HK-2 (cell line): ENCODE measurements around the gene SNURF.
"Not testable (repeated sequence)": the region's sequence is repeated elsewhere in the genome, so short reads cannot be mapped to it uniquely, and the experiment has no call there.

Experiments
- DNase-seq: peaks from one replicate; pipeline ENCODE4 v3.0.0-alpha.2; 2018; ENCODE audit not compliant: unreplicated experiment

The SNURF gene, protein sequence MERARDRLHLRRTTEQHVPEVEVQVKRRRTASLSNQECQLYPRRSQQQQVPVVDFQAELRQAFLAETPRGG

DNA sequence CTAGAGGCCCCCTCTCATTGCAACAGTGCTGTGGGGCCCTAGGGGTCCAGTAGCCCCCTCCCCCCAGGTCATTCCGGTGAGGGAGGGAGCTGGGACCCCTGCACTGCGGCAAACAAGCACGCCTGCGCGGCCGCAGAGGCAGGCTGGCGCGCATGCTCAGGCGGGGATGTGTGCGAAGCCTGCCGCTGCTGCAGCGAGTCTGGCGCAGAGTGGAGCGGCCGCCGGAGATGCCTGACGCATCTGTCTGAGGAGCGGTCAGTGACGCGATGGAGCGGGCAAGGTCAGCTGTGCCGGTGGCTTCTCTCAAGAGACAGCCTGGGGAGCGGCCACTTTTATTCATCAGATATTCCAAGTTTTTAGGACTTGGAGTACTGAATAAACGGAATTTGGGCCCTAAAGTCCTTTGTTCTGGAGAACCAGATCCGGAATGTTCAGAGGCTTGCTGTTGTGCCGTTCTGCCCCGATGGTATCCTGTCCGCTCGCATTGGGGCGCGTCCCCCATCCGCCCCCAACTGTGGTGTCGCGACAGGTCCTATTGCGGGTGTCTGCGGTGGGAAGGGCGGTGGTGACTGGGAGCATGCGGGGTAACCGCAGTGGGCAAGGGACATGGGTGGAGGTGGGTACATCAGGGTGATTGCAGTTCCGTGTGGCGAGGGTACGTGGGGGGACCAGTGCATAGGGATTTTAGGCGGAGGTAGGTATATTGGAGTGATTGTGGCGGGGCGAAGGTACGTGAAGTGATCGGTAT, at the start of gene SNURF, which contains the start of gene SNRPN:
Gene SNURF, plus strand, starts transcription at position 205 of the 748 bp plus-strand sequence. Its CDS starts 62 bp downstream, at position 267.
Gene SNRPN, plus strand, starts transcription at position 205 of the 748 bp plus-strand sequence. CDS start 19,467 bp downstream, outside the sequence.
- DNase-seq: peak; percentile 49

DNA sequence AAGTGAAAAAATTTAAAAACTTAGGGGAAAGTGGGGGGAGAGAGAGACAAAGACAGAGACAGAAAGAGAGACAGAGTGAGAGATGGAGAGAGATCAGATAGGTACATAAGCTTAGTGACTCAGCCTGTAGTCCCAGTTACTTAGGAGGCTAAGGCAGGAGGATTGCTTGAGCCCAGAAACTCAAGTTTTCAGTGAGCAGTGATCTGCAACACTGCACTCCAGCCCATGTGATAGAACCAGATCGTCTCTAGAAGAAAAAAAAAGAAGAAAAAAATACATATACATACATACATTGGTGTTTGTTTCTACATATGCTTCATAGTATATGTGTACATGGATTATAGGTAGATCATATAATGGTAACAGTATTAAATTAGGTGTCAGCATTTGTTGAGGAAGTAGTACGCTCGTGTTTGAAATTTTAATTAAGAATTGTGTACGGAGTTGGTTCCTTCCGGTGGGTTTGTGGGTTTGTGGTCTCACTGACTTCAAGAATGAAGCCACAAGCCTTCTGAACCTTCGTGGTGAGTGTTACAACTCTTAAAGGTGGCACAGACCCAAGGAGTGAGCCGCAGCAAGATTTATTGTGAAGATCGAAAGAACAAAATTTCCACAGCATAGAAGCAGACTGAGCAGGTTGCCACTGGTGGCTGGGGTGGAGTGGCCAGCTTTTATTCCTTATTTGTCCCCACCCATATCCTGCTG, 38.3 kb upstream of the SNURF start:
- no peak for DNase-seq

DNA sequence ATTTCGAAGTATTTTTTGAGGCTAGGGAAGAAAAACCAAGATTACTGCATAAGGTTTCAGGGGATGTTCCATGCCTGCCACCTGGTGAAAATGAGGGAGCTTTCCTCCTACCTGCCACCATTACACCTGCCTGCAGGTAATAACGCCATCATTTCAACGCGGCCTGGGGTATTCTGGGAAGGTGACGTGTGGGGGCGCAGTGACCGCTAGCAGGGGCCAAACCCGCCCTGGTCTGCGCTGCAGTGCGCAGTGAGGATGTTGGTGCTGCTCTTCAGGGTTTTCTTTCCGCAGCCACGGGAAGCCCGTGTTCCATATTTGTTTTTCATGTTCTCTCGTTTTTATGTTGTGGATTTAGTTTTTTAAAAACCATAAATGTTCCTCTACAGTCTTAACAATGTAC, 37.4 kb upstream of the SNURF start:
- DNase-seq: no peak

DNA sequence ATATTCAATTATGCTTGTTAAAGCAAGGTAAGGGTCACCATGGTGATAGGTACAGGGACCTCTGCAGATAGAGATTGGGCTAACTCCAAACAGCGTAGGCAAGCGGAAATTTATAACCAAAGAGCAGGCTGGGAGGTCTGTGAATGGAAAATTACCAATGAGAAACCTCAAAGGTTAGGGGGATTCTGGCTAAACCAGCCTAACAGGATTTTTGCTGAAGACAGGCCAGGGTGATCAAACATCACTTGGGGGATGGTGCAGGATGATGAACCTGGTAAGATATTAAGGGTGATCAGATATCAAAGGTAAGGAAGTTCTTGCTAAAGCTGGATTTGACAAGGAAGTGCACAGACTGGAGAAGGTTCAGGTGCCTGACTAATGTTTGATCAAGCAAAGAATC, 35.3 kb upstream of the SNURF start:
- DNase-seq: no peak

DNA sequence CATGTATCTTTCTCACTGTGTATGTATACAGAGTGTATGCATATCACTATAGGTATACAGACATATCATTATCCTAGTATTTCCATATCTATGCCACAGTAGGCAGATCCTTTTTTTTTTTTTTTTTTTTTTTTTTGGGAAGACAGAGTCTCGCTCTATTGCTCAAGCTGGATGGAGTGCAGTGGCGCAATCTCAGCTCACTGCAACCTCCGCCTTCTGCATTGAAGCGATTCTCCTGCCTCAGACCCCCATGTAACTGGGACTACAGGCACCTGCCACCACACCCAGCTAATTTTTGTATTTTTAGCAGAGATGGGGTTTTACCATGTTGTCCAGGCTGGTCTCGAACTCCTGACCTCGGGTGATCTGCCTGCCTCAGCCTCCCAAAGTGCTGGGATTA, 32.0 kb upstream of the SNURF start:
- not testable (repeated sequence) for DNase-seq

DNA sequence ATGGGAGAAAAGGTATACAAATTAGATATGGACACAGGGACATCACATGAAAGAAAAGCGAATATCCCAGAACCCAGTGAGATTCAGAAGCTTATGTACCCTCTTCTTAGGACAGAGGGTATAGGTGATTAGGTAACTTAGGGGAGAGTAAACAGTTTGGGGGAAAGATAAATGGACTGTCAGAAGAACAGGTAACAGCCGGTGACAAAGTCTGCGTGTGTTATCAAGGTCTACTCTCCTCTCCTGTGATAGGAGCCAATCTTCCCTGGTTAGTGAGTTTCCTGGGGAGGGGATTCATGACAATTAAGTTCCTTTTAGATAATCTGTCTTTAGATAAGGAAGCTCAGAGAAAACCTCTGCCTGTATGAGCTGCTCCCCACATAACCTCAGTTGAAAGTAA, 30.6 kb upstream of the SNURF start:
- no peak for DNase-seq

DNA sequence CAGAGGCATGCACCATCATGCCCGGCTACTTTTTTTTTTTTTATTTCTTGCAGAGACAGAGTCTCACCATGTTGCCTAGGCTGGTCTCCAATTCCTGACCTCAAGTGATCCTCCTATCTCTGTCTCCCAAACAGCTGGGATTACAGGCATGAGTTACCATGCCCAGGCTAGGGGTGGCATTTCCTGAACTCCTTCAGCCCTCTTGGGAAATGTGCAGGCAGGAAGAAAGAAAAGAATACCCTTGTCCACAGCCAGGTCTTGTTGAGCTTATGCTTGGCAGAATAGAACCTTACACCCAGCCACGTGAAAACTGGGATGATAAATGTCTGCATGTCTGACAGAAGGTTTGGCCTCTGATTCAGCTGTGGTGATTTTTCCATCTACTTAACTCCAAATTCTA, 30.2 kb upstream of the SNURF start:
- DNase-seq: no peak

DNA sequence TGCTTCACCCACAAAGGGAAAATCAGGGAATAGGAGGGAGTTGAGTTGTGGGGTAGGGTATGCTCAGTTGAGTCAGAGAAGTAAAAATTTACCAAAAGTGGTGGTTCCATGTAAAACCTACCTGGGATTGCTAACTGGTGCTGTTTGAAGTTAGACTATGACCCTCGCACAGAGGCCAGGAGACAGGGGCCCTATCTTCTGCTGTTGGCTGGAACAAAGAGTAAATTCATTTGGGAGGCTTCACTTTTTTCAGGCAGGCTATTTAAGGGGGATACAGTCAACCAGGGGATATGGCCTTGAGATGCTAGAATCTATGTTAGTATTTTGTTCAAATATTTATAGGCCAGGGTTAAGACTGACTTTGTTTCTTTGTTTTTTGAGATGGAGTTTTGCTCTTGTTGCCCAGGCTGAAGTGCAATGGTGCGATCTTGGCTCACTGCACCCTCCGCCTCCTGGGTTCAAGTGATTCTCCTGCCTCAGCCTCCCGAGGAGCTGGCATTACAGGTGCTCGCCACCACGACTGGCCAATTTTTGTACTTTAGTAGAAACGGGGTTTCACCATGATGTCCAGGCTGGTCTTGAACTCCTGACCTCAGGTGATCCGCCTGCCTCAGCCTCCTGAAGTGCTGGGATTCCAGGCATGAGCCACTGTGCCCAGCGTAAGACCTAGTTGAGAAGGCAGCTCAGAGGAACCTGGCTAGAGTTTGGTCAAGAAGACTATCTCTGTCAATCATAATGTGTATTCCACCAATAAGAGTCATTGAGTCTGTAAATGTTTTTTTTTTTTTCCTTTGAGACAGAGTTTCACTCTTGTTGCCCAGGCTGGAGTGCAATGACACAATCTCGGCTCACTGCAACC, 22.7 kb upstream of the SNURF start:
- DNase-seq: not testable (repeated sequence)

DNA sequence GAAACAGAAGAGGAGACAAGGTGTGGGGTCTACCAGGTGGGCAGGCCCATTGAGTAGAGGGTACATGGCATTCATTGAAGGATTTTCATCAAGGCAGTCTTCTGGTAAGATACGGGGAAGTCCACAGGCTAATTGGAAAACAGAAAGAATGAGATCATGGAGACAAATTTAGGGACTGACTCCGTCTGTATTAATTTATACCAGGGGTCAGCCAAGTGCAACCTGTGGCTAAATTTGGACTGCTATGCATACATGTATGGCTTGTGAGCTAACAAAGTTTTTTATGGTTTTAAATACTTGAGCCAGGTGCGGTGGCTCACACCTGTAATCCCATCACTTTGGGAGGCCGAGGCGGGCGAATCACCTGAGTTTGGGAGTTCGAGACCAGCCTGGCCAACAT, 21.1 kb upstream of the SNURF start:
- DNase-seq: no peak

DNA sequence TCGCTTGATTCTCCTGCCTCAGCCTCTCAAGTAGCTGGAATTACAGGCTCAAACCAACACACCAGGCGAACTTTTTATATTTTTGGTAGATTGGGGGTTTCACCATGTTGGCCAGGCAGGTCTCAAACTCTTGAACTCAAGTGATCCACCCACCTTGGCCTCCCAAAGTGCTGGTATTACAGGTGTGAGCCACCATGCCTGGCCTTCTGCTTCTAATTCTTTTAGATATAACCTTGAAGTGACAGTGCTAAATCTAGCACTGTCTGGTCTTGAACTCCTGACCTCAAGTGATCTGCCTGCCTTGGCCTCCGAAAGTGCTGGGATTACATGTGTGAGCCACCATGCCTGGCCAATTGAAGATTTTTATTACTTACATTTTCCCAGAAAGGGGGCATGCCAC, 16.6 kb upstream of the SNURF start:
- DNase-seq: not testable (repeated sequence)

DNA sequence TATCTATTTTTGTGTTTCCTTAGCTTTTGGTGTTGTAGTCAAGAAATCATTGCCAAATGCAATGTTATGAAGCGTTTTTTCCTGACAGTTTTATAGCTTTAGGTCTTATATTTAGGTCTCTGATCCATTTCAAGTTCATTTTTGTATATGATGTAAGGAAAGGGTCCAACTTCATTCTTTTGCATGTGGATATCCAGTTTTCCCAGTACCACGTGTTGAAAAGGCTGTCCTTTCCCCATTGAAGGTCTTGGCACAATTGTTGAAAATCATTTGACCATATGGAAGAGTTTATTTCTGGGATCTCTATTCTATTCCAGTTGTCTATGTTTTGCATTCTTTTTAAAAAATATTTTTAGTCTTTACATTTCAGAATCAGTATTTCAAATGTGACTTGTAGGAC, 14.6 kb upstream of the SNURF start:
- no peak for DNase-seq

DNA sequence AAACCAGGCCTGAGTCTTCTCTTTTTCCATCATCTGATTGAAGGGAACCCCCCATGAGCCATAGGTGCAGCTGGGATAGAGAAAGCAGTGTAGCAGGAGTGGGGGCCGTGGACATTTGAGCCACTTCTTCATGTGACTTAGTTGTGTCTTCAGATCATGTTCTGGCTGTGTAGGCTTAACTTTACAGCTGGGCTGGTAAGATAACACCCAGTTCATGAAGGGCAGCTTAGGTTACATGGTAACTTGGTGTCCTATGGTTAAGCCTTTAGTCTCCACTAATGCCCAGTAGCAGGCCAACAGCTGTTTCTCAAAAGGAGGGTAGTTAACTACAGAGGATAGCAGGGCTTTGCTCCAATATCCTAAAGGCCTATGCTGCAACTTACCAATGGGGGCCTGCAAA, 11.4 kb upstream of the SNURF start:
- DNase-seq: no peak

DNA sequence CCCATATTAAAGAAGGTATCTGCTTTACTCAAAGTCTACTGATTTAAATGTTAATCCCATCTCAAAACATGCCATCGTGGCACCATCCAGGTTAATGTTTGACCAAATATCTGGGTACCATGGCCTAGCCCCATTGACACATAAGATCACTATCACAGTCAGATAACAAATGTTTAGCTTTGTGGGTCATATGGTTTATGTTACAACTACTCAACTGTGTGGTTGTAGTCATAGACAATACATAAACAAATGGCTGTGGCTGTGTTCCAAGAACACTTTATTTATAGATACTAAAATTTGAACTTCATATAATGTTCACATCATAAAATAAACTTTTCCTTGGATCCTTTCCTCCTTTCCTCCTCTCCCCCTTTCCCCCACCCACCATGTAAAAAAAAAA, 9.8 kb upstream of the SNURF start:
- DNase-seq: no peak

DNA sequence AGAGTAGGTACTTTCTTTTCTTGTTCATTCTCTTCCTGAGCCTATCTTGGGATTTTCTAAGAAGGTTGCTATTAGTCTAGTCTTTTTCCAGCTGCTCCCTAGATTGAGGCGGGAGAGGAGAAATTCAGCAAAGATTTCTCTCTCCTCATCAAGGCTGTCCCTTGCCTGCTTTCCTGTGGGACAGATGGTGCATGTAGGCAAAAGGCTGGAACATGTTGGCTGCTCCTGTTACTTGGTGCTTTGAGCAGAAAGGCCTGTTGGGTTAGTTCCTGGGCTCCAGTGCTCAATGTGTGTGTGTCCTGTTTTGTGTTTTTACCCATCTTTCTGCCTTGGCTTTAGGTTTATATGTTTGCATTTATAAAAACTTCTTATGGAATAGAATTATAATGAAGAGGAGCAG, 9.1 kb upstream of the SNURF start:
- DNase-seq: no peak

DNA sequence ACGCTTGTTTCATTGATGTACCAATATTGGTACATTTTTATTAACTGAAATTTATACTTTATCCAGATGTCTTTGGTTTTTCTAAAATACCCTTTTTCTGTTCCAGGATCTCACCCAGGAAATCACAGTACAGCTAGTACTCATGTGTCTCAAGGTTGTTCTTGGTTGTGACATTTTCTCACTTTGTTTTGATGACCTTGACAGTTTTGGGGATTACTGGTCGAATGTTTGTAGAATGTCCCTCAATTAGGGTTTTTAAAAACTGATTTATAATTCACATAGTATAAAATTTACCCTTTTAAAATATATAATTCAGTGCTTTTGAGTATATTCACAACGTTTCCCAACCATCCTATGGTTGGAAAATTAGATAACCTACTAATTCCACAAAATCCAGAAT, 6.3 kb upstream of the SNURF start:
- DNase-seq: no peak

DNA sequence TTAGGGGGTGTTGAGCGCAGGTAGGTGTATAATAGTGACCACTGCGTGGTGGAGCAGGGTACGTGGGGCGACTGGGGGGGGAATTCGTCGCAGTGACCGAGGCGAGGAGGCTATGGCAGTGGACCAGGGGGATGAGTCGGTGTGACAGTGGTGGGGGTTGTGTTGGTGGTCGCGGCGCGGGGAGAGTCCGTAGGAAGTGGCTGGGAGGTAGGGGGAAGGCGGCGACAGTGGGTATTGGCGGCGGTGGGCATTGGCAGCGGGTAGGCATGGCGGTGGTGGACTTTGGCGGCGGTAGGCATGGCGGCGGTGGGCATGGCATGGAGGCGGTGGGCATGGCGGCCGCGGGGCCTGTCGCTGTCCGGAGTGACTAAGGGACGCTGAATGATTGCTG, 739 bp downstream of the SNURF start:
- DNase-seq: peak; percentile 2

DNA sequence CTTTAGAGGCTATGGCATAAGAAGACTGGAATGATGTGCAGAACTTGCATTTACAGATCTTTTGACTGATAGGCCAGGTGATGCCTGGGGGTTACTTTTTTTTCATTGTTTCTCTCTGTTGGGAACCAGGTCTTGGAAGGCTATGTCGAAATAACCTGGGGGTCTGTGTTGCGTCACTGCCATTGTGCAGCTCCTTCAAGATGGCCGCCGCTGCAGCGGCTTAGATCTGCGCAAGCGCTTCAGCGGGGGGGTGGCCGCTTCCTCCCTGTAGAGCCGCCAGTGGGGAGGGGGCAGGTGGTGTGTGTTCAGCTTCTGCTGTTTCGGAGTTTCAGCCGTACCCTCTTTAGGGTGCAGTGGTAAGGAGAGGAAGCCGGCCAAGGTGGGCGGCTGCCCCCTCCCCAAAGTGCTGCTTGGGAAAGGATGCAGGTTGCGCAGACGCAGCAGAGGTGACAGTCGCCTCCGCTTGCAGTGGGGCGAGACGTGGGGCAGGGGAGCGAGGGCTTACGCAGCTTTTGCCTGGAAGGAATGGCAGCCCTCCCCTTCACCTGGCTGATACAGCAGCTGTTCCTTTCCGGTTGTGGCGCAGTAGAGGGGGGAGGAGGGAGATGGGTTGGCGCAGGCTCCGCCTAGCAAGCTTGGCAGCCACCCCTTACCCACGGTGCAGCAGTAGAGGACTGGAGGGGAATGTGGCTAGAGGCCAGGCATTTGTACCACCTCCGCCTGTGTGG, 1.5 kb downstream of the SNURF start:
- peak; percentile 48 for DNase-seq

DNA sequence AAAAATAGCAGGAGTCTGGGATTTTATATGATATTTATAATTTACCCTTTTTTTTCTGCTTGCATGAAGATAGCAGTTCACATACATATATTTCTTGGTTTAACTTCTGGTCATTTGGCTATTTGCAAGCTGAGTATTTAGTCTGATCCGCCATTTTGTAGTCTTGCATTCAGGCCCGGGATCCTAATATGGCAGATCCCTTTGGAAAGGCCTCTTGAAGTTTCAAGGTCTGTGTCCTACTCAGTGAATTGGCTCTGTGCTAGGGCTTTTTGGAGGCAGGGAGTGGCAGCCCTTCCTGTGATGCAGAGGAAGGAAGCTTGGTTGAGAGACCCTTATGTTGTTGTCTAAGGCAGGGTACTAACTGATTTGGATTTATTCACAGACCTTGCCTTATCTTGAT, 2.9 kb downstream of the SNURF start:
- DNase-seq: no peak

DNA sequence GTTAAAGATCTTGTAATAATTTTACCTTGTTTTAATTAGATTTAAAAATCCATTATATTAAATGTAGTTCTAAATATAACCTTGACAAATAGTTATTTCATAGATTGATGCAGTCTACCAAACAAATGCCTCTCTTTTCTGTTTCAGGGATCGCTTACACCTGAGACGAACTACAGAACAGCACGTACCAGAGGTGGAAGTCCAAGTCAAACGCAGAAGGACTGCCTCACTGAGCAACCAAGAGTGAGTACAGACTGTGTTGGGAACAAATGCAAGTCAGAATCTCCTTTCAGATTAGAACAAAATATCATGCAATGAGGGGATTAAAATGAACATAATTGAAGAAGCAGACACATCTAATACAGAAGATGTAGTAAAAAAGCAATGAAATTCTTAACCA, 7.2 kb downstream of the SNURF start:
- no peak for DNase-seq

DNA sequence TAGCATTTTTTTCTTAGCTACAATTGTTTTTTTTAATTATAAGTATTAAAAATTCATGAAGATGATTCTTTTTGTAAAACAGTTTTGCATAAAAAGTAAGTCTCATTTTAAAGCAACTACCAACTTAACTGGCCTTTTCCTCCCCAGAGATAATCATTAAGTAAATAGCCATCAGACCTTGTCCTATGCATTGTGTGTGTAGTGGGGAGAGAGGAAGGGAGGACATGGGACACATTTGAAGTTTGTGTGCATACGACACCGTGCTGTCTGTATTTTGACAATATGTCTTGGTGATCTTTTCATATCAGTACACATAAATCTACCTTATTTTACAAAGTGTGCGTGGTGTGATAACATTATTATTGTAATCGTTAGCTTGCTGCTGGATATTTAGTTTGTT, 8.1 kb downstream of the SNURF start:
- no peak for DNase-seq

DNA sequence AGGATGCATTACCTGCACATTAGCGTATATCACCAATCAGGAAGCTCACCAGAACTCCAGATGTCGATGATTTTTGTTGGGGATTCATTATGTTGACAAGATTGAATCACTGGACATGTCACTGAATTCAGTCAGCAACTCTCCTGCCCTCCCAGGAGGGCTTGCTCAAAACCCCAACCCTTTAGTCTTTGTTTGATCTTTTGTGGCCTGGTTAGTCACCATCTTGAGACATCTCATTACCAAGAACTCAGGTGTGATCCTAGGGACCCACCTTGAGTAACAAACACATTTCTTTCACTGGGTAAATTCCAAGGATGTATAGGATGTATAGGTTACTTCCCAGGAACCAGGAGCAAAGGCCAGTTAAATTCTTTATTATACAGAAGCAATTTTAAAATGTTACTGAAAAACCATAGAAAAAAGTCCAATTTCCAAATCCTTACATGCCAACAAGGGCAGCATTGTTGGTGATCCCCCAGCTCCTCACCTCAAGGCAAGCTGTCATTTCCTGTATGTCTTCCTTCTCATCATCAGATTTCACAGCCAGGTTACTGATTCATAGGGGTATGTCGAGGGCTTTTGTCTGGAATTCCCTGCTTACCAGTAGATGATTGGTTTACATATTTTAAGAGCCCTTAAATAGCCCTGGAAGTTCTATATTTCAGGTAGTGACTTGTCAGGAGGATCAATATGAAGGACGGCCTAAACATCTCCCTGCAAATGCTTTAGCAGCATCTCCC, 11.7 kb downstream of the SNURF start:
- DNase-seq: no peak
